ENCODE measurements around the gene PRM1. TPM values are rescaled to one million over a fixed set of nuclear protein-coding genes. Genes with fewer than 3 reads are reported as not detected.

PRM1 gene
- total and polyA plus RNA-seq, 2 of the 8 experiments (the other 6 are each of a cell fraction or from before 2014, with no cell fraction given), result 0.54 to 0.82 TPM

GRCh38 chr16:11254913-11255736 is 26.0 kb downstream of the PRM1 start (continued):
- TF ChIP-seq KDM1A (IDR thresholded peaks at IDR 0.05; ENCODE audit: borderline replicate concordance, low read length) (0 out of 2 replicates have a peak, but pooled peaks have one; percentile 36), E2F6 (IDR thresholded peaks at IDR 0.05) (0 out of 2 replicates have a peak, but pooled peaks have one; percentile 22), MAX (IDR thresholded peaks at IDR 0.05) (peak; percentile 63), SIX5 (IDR thresholded peaks at IDR 0.05; ENCODE audit: low read depth, low read length) (no peak), TCF12 (IDR thresholded peaks at IDR 0.05; ENCODE audit: low read depth, low read length) (no peak), HDAC6 (IDR thresholded peaks at IDR 0.05; ENCODE audit: low read depth, low read length) (no peak), EZH2 (IDR thresholded peaks at IDR 0.05; ENCODE audit: low read depth, low read length, severe bottlenecking) (no peak), RNF2 (IDR thresholded peaks at IDR 0.05; ENCODE audit: borderline replicate concordance, low read depth, low read length, missing control alignments, poor library complexity, severe bottlenecking) (no peak), CBX8 (IDR thresholded peaks at IDR 0.05; ENCODE audit: borderline replicate concordance, low read depth, low read length) (no peak), CEBPB (IDR thresholded peaks at IDR 0.05; ENCODE audit: low read depth, low read length) (no peak), JUN (IDR thresholded peaks at IDR 0.05; ENCODE audit: low read depth, low read length) (no peak), RAD21 (IDR thresholded peaks at IDR 0.05 in 1 of 2, conservative IDR thresholded peaks at IDR 0.05 in 1 of 2; ENCODE audit: low read depth in 2 of 2, low read length in 2 of 2) (no peak), SIN3A (conservative IDR thresholded peaks at IDR 0.05 in 1 of 2, IDR thresholded peaks at IDR 0.05 in 1 of 2; ENCODE audit: low read depth in 1 of 2, low read length in 2 of 2) (0 out of 4 replicates have a peak, but pooled peaks of 1 of the 2 experiments have one; percentile 11), TAF7 (optimal IDR thresholded peaks at IDR 0.05; ENCODE audit: borderline replicate concordance, low read depth, low read length) (no peak), CTBP2 (IDR thresholded peaks at IDR 0.05; ENCODE audit: borderline replicate concordance, insufficient read depth, insufficient read length, low read length) (no peak), KDM4A (IDR thresholded peaks at IDR 0.05; ENCODE audit: low read depth, low read length, severe bottlenecking) (peak; percentile 59), TAF1 (IDR thresholded peaks at IDR 0.05; ENCODE audit: low read depth, low read length) (no peak), SP1 (IDR thresholded peaks at IDR 0.05; ENCODE audit: low read depth, low read length) (no peak), EP300 (IDR thresholded peaks at IDR 0.05; ENCODE audit: borderline replicate concordance in 1 of 2, low read depth in 2 of 2, low read length in 2 of 2) (no peak), FOSL1 (IDR thresholded peaks at IDR 0.05; ENCODE audit: insufficient read depth, low read depth, low read length) (no peak), POLR2A (IDR thresholded peaks at IDR 0.05; ENCODE audit: control extremely low read depth in 1 of 2, low read depth in 2 of 2, low read length in 2 of 2) (no peak; a peak in 1 of 3 replicates), POLR2AphosphoS5 (IDR thresholded peaks at IDR 0.05; ENCODE audit: low read depth, low read length) (peak; percentile 37)

All from H1 (cell line).